MM.1S (cell line): ENCODE measurements around the gene BNIP3.

ENCODE experiments used
- DNase-seq: peaks from one replicate; pipeline ENCODE4 v3.0.0-alpha.2; 2015
- H2AFZ ChIP-seq: fragments of 300-600 bp; sonication (generic); 2 replicates; pipeline ENCODE4 v1.6.0; 2016; ENCODE audit warnings: antibody characterized with exemption, low read length
- H3F3A ChIP-seq: fragments of 300-600 bp; sonication (generic); 2 replicates; pipeline ENCODE4 v1.6.1; 2016; ENCODE audit warnings: mild to moderate bottlenecking, antibody characterized with exemption, low read length, moderate library complexity, mixed read lengths; ENCODE audit not compliant: insufficient read depth
- H3K27ac ChIP-seq: fragments of 300-600 bp; sonication (generic); 2 replicates; pipeline ENCODE4 v1.5.1; 2016; ENCODE audit warnings: mild to moderate bottlenecking, low read length
- H3K27me3 ChIP-seq: fragments of 300-600 bp; sonication (generic); replicated peaks from 2 replicates; pipeline ENCODE4 v1.6.0; 2016; ENCODE audit warnings: low read length; ENCODE audit not compliant: insufficient read depth
- H3K36me3 ChIP-seq: fragments of 300-600 bp; sonication (generic); replicated peaks from 2 replicates; pipeline ENCODE4 v1.6.1; 2016; ENCODE audit warnings: mild to moderate bottlenecking, low read length, mixed read lengths; ENCODE audit not compliant: insufficient read depth
- H3K4me1 ChIP-seq: fragments of 300-600 bp; sonication (generic); 2 replicates; pipeline ENCODE4 v1.6.1; 2016; ENCODE audit warnings: low read length, mixed read lengths
- H3K4me2 ChIP-seq: fragments of 300-600 bp; sonication (generic); 2 replicates; pipeline ENCODE4 v1.6.0; 2016; ENCODE audit warnings: low read depth, low read length
- H3K4me3 ChIP-seq: fragments of 300-600 bp; sonication (generic); 2 replicates; pipeline ENCODE4 v1.5.1; 2016; ENCODE audit warnings: low read length, mixed read lengths
- H3K79me2 ChIP-seq: fragments of 300-600 bp; sonication (generic); 2 replicates; pipeline ENCODE4 v1.6.1; 2016; ENCODE audit warnings: mixed run types, low read length, mixed read lengths
- H3K9ac ChIP-seq: fragments of 300-600 bp; sonication (generic); 2 replicates; pipeline ENCODE4 v1.6.1; 2016; ENCODE audit warnings: low read length, mixed read lengths
- H3K9me2 ChIP-seq: fragments of 300-600 bp; sonication (generic); replicated peaks from 2 replicates; pipeline ENCODE4 v1.6.1; 2016; ENCODE audit warnings: mild to moderate bottlenecking, low read length, mixed read lengths; ENCODE audit not compliant: insufficient read depth
- H3K9me3 ChIP-seq: fragments of 300-600 bp; sonication (generic); replicated peaks from 2 replicates; pipeline ENCODE4 v1.6.1; 2016; ENCODE audit warnings: mild to moderate bottlenecking, low read length, mixed read lengths; ENCODE audit not compliant: insufficient read depth
- H4K20me1 ChIP-seq: fragments of 300-600 bp; sonication (generic); 2 replicates; pipeline ENCODE4 v1.6.1; 2016; ENCODE audit warnings: mild to moderate bottlenecking, low read length, moderate library complexity, mixed read lengths; ENCODE audit not compliant: insufficient read depth
- EZH2 ChIP-seq: fragments of 300-600 bp; sonication (generic); optimal IDR thresholded peaks from 2 replicates; pipeline ENCODE3; 2017; ENCODE audit warnings: low read depth, mild to moderate bottlenecking, antibody characterized with exemption, low read length, mixed read lengths
- EZH2phosphoT487 ChIP-seq: fragments of 300-600 bp; sonication (generic); IDR thresholded peaks from 2 replicates; pipeline ENCODE4 v1.6.1; 2018; ENCODE audit warnings: antibody characterized with exemption, low read length
- TF ChIP-seq, protein P1 (sequence below): fragments of 300-600 bp; sonication (generic); IDR thresholded peaks from 2 replicates; pipeline ENCODE4 v1.5.1; 2016; ENCODE audit warnings: antibody characterized with exemption, low read length, mixed read lengths

BNIP3 gene

GRCh38 chr10:131925011-131925649, 56.6 kb downstream of the BNIP3 start:
- no peaks in the 10 kb centered on the region for H3K9me3 ChIP-seq
- no peaks in the 10 kb centered on the region for H3K27me3 ChIP-seq
- no peak overlapping the region for H2AFZ ChIP-seq
- DNase-seq = no peak
- H4K20me1 ChIP-seq = no peaks in the 10 kb centered on the region
- H3K4me1 ChIP-seq = no peaks in the 10 kb centered on the region
- no peaks in the 10 kb centered on the region for H3F3A ChIP-seq
- no peak for TF ChIP-seq EZH2phosphoT487
- no peak for TF ChIP-seq EZH2
- TF ChIP-seq, protein P1, sequence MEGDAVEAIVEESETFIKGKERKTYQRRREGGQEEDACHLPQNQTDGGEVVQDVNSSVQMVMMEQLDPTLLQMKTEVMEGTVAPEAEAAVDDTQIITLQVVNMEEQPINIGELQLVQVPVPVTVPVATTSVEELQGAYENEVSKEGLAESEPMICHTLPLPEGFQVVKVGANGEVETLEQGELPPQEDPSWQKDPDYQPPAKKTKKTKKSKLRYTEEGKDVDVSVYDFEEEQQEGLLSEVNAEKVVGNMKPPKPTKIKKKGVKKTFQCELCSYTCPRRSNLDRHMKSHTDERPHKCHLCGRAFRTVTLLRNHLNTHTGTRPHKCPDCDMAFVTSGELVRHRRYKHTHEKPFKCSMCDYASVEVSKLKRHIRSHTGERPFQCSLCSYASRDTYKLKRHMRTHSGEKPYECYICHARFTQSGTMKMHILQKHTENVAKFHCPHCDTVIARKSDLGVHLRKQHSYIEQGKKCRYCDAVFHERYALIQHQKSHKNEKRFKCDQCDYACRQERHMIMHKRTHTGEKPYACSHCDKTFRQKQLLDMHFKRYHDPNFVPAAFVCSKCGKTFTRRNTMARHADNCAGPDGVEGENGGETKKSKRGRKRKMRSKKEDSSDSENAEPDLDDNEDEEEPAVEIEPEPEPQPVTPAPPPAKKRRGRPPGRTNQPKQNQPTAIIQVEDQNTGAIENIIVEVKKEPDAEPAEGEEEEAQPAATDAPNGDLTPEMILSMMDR = no peak
- no peak overlapping the region for H3K27ac ChIP-seq
- H3K9ac ChIP-seq = no peak overlapping the region
- H3K9me2 ChIP-seq = no peaks in the 10 kb centered on the region
- H3K4me2 ChIP-seq = no peak overlapping the region
- peaks cover 99% of the 10 kb centered on the region for H3K79me2 ChIP-seq
- no peak overlapping the region for H3K4me3 ChIP-seq
- H3K36me3 ChIP-seq = peaks cover 7% of the 10 kb centered on the region; the same call in 1 of the 2 replicates

- Histone ChIP-seq H3K27ac (no peak overlapping the region), H3K9ac (no peak overlapping the region), H3K4me2 (no peak overlapping the region), H3K27me3 (no peaks in the 10 kb centered on the region), H3K36me3 (0 out of 2 replicates have a peak, but pooled peaks cover 7% of the 10 kb centered on the region), H3K9me3 (no peaks in the 10 kb centered on the region), H3K4me3 (no peak overlapping the region), H4K20me1 (no peaks in the 10 kb centered on the region), H3K4me1 (no peaks in the 10 kb centered on the region), H3K79me2 (peaks cover 88% of the 10 kb centered on the region), H2AFZ (no peak overlapping the region), H3K9me2 (no peaks in the 10 kb centered on the region), H3F3A (no peaks in the 10 kb centered on the region)
- DNase-seq = no peak
- no peak for TF ChIP-seq EZH2phosphoT487
- no peak for TF ChIP-seq EZH2
- TF ChIP-seq, protein P1 = no peak
Observed at GRCh38 chr10:131923038-131923756, 58.5 kb downstream of the BNIP3 start.

DNA sequence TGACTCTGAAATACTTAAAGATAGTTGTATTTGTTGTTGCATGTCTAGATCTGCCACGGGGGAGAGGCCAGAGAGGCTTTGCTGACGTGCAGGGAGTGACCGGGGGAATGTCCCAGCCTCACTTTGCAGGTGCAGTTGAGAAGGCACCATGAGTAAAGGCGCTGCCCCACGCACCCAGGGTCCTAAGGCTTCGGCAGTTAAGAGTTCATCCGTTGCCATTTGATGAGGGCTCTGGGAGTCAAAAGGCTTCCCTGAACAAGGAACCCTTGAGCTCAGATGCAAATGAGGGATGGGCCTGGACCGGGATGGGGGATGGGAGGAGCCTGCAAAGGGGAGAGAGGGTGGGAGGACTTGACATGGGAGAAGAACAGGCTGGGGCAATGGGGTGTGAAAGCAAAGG, 60.5 kb downstream of the BNIP3 start:
- no peaks in the 10 kb centered on the region for H3K27me3 ChIP-seq
- no peaks in the 10 kb centered on the region for H4K20me1 ChIP-seq
- no peak overlapping the region for H3K9ac ChIP-seq
- no peaks in the 10 kb centered on the region for H3K9me2 ChIP-seq
- H3K9me3 ChIP-seq = no peaks in the 10 kb centered on the region
- H3F3A ChIP-seq = no peaks in the 10 kb centered on the region
- H3K36me3 ChIP-seq = 0 out of 2 replicates have a peak, but pooled peaks cover 7% of the 10 kb centered on the region
- TF ChIP-seq EZH2 (no peak), EZH2phosphoT487 (no peak)
- TF ChIP-seq, protein P1 = no peak
- no peaks in the 10 kb centered on the region for H3K4me1 ChIP-seq
- H3K4me2 ChIP-seq = no peak overlapping the region
- DNase-seq = no peak
- no peak overlapping the region for H3K27ac ChIP-seq
- H3K79me2 ChIP-seq = peaks cover 73% of the 10 kb centered on the region
- H2AFZ ChIP-seq = no peak overlapping the region
- no peak overlapping the region for H3K4me3 ChIP-seq
